Measurements from ENCODE around the gene TEKT5.

Gene TEKT5

GRCh38 chr16:10607157-10607556 is 87.6 kb downstream of the TEKT5 start:
- Histone ChIP-seq H3K4me3 (ENCODE audit: low read length, poor library complexity, severe bottlenecking) (no peak overlapping the region), H3K9ac (ENCODE audit: low read depth, low read length, poor library complexity, severe bottlenecking) (no peak overlapping the region), H4K20me1 (ENCODE audit: insufficient read depth, low read length, poor library complexity, severe bottlenecking) (no peaks in the 10 kb centered on the region), H3K4me2 (ENCODE audit: low read depth, low read length, poor library complexity, severe bottlenecking) (no peak overlapping the region), H3F3A (ENCODE audit: low read depth) (no peaks in the 10 kb centered on the region), H3K36me3 (ENCODE audit: insufficient read depth, low read length) (no peaks in the 10 kb centered on the region), H3K4me1 (ENCODE audit: insufficient read depth, low read length, poor library complexity, severe bottlenecking) (no peaks in the 10 kb centered on the region), H3K79me2 (ENCODE audit: insufficient read depth, low read length) (no peaks in the 10 kb centered on the region), H3K9me3 (ENCODE audit: insufficient read depth, low read depth, low read length) (no peaks in the 10 kb centered on the region), H3K27me3 (ENCODE audit: insufficient read depth, low read length, poor library complexity, severe bottlenecking) (no peaks in the 10 kb centered on the region), H3K9me2 (replicated peaks; ENCODE audit: low read depth, low read length) (no peaks in the 10 kb centered on the region), H2AFZ (ENCODE audit: low read length) (no peak overlapping the region)
- TF ChIP-seq EZH2phosphoT487 (IDR thresholded peaks at IDR 0.05; ENCODE audit: borderline replicate concordance), result no peak
- no peak for TF ChIP-seq CTCF (conservative IDR thresholded peaks at IDR 0.05; ENCODE audit: low read length)

- H3K36me3 ChIP-seq (ENCODE audit: insufficient read depth, low read length), result no peaks in the 10 kb centered on the region
- TF ChIP-seq CTCF (conservative IDR thresholded peaks at IDR 0.05; ENCODE audit: low read length), result no peak
- no peak for TF ChIP-seq EZH2phosphoT487 (IDR thresholded peaks at IDR 0.05; ENCODE audit: borderline replicate concordance)
Measured at GRCh38 chr16:10606607-10607006, 88.1 kb downstream of the TEKT5 start.

GRCh38 chr16:10605636-10606035 is 89.1 kb downstream of the TEKT5 start:
- H3K4me2 ChIP-seq (ENCODE audit: low read depth, low read length, poor library complexity, severe bottlenecking), result no peak overlapping the region
- TF ChIP-seq CTCF (conservative IDR thresholded peaks at IDR 0.05; ENCODE audit: low read length) (no peak), EZH2phosphoT487 (IDR thresholded peaks at IDR 0.05; ENCODE audit: borderline replicate concordance) (no peak)
- no peaks in the 10 kb centered on the region for H3F3A ChIP-seq (ENCODE audit: low read depth)
- H3K27me3 ChIP-seq (ENCODE audit: insufficient read depth, low read length, poor library complexity, severe bottlenecking), result no peaks in the 10 kb centered on the region
- no peak overlapping the region for H3K9ac ChIP-seq (ENCODE audit: low read depth, low read length, poor library complexity, severe bottlenecking)
- no peaks in the 10 kb centered on the region for H3K36me3 ChIP-seq (ENCODE audit: insufficient read depth, low read length)
- no peaks in the 10 kb centered on the region for H3K4me1 ChIP-seq (ENCODE audit: insufficient read depth, low read length, poor library complexity, severe bottlenecking)
- H2AFZ ChIP-seq (ENCODE audit: low read length), result no peak overlapping the region
- no peaks in the 10 kb centered on the region for H4K20me1 ChIP-seq (ENCODE audit: insufficient read depth, low read length, poor library complexity, severe bottlenecking)
- H3K79me2 ChIP-seq (ENCODE audit: insufficient read depth, low read length), result no peaks in the 10 kb centered on the region
- no peaks in the 10 kb centered on the region for H3K9me3 ChIP-seq (ENCODE audit: insufficient read depth, low read depth, low read length)
- H3K9me2 ChIP-seq (replicated peaks; ENCODE audit: low read depth, low read length), result no peaks in the 10 kb centered on the region
- H3K4me3 ChIP-seq (ENCODE audit: low read length, poor library complexity, severe bottlenecking), result no peak overlapping the region

More at GRCh38 chr16:10606607-10607006, 88.1 kb downstream of the TEKT5 start:
- Histone ChIP-seq H4K20me1 (ENCODE audit: insufficient read depth, low read length, poor library complexity, severe bottlenecking) (no peaks in the 10 kb centered on the region), H3K4me1 (ENCODE audit: insufficient read depth, low read length, poor library complexity, severe bottlenecking) (no peaks in the 10 kb centered on the region), H3K9me2 (replicated peaks; ENCODE audit: low read depth, low read length) (no peaks in the 10 kb centered on the region), H3K79me2 (ENCODE audit: insufficient read depth, low read length) (no peaks in the 10 kb centered on the region), H3K9ac (ENCODE audit: low read depth, low read length, poor library complexity, severe bottlenecking) (no peak overlapping the region), H2AFZ (ENCODE audit: low read length) (no peak overlapping the region), H3K27me3 (ENCODE audit: insufficient read depth, low read length, poor library complexity, severe bottlenecking) (no peaks in the 10 kb centered on the region), H3K4me3 (ENCODE audit: low read length, poor library complexity, severe bottlenecking) (no peak overlapping the region), H3K4me2 (ENCODE audit: low read depth, low read length, poor library complexity, severe bottlenecking) (no peak overlapping the region), H3K9me3 (ENCODE audit: insufficient read depth, low read depth, low read length) (no peaks in the 10 kb centered on the region), H3F3A (ENCODE audit: low read depth) (no peaks in the 10 kb centered on the region)
